Osteocyte (in vitro differentiated cells): ENCODE results near the gene EPHB2. TPM values are rescaled to one million over a fixed set of nuclear protein-coding genes. Genes with fewer than 3 reads are reported as not detected.
A peak's percentile ranks its signal among the peaks of the same experiment; 100 is the strongest.

ENCODE experiments used
- DNase-seq: peaks from one replicate; pipeline ENCODE4 v3.0.0; 2021; ENCODE audit warnings: mixed read lengths; ENCODE audit not compliant: unreplicated experiment; ENCODE audit errors: extremely low spot score
- H3K27ac Mint-ChIP-seq: one replicate; pipeline ENCODE4 v1.8.0; 2021; ENCODE audit warnings: mild to moderate bottlenecking, mixed read lengths; ENCODE audit not compliant: unreplicated experiment
- H3K27me3 Mint-ChIP-seq: one replicate; pipeline ENCODE4 v1.8.0; 2021; ENCODE audit warnings: mixed read lengths; ENCODE audit not compliant: unreplicated experiment
- H3K36me3 Mint-ChIP-seq: one replicate; pipeline ENCODE4 v1.8.0; 2021; ENCODE audit warnings: mixed read lengths; ENCODE audit not compliant: unreplicated experiment
- H3K4me1 Mint-ChIP-seq: one replicate; pipeline ENCODE4 v1.8.0; 2021; ENCODE audit warnings: mixed read lengths; ENCODE audit not compliant: unreplicated experiment
- H3K4me3 Mint-ChIP-seq: one replicate; pipeline ENCODE4 v1.8.0; 2021; ENCODE audit warnings: mild to moderate bottlenecking, moderate library complexity, mixed read lengths; ENCODE audit not compliant: unreplicated experiment
- H3K9me3 Mint-ChIP-seq: one replicate; pipeline ENCODE4 v1.8.0; 2021; ENCODE audit warnings: mixed read lengths; ENCODE audit not compliant: unreplicated experiment
- total RNA-seq: library from RNA; stranded (reverse); gene quantifications from 2 replicates; pipeline ENCODE4 v1.2.1, GENCODE V29; 2021
- TF ChIP-seq, protein P1 (sequence below): fragments of 200-600 bp; sonication (generic); IDR thresholded peaks from 2 replicates; pipeline ENCODE4 v1.5.0; 2021; ENCODE audit warnings: antibody characterized with exemption, mild to moderate bottlenecking, moderate library complexity

The EPHB2 gene
- total RNA-seq, 1 donor from 2014 or later: 32.5 TPM

DNA sequence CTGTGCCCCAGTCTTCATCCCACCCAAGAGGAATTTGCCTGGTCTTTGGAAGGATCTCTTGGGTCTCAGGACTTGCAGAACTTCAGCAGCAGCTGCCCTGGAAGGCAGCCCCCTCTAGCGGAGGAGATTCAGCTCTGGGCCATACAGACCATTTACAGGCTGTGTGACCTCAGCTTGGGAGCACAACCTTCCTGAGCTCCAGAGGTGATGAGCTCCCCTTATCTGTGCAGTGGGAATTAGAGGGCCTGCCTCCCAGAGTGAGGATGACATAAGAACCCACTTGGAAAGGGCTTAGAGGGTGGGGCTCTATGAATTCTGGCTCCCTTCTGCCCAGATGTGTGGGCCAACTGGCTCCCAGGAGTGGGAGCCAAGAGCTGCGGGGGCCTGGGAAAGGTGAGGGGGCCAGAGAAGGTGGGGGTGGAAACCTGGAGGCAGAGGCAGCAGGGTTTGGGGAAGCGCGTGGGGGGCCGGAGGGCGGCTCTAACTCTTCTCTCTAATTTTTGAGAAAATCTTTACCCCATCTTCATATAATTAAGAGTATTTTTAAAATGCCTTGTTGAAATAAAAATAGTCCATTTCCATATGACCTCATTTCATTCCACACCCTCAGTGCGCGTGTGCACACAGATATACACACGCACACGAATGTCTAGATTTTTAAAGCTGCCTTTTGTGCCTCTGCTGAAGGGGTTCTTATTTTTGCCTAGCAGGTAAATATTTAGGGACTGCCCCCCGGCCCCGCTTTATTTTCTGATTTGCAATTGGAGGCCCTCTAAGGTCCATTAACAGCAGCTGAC is 21.5 kb downstream of the EPHB2 start:
- no peak for DNase-seq
- Mint-ChIP-seq H3K4me3 (no peak overlapping the region), H3K27me3 (no peaks in the 10 kb centered on the region), H3K4me1 (peaks cover 18% of the 10 kb centered on the region), H3K36me3 (no peaks in the 10 kb centered on the region), H3K9me3 (no peaks in the 10 kb centered on the region), H3K27ac (no peak overlapping the region)
- TF ChIP-seq, protein P1, sequence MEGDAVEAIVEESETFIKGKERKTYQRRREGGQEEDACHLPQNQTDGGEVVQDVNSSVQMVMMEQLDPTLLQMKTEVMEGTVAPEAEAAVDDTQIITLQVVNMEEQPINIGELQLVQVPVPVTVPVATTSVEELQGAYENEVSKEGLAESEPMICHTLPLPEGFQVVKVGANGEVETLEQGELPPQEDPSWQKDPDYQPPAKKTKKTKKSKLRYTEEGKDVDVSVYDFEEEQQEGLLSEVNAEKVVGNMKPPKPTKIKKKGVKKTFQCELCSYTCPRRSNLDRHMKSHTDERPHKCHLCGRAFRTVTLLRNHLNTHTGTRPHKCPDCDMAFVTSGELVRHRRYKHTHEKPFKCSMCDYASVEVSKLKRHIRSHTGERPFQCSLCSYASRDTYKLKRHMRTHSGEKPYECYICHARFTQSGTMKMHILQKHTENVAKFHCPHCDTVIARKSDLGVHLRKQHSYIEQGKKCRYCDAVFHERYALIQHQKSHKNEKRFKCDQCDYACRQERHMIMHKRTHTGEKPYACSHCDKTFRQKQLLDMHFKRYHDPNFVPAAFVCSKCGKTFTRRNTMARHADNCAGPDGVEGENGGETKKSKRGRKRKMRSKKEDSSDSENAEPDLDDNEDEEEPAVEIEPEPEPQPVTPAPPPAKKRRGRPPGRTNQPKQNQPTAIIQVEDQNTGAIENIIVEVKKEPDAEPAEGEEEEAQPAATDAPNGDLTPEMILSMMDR: peak; percentile 29

DNA sequence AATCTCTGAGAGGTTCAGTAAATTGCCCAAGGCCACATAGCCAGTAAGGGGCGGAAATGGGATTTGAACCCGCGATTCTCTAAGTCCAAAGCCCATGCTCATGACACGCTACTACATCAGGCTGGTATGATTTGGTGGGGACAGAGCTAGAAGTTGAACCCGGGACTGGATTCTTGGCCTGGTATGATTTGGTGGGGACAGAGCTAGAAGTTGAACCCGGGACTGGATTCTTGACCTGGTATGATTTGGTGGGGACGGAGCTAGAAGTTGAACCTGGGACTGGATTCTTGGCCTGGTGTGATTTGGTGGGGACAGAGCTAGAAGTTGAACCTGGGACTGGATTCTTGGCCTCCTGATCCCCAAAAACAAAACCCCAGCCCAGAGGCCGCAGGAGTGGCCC is 23.0 kb downstream of the EPHB2 start:
- H3K27me3 Mint-ChIP-seq: no peaks in the 10 kb centered on the region
- no peaks in the 10 kb centered on the region for H3K9me3 Mint-ChIP-seq
- TF ChIP-seq, protein P1: no peak
- no peaks in the 10 kb centered on the region for H3K36me3 Mint-ChIP-seq
- DNase-seq: no peak
- H3K4me3 Mint-ChIP-seq: no peak overlapping the region
- H3K27ac Mint-ChIP-seq: no peak overlapping the region
- peaks cover 29% of the 10 kb centered on the region for H3K4me1 Mint-ChIP-seq

DNA sequence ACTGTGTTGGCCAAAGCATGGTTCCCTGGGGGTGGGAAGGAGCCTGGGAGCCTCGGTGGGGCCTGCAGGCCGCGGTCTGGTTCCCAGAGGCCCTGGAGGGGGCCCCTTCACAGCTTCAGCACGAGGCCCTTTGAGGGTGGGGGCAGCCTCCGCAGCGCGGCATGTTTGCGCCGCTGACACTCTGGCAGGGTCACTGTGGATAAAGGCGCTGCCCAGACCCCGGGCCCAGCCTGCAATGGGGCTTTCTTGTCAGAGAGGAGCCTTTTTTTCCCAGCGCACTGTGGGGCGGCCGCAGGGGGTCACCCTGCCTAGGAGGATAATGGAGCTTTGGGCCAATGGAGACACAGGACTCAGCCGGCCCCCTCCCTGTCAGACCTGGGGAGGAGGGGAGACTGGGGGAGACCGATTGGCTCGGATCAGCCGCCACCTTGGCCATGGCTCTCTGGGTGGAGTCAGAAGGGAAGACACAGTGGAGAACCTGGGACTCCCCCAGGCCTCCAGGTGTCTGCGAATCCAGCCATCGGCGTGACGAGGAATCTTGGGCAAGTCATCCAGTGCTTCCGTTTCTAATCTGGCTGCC is 26.0 kb downstream of the EPHB2 start:
- TF ChIP-seq, protein P1: no peak
- H3K27me3 Mint-ChIP-seq: no peaks in the 10 kb centered on the region
- H3K4me3 Mint-ChIP-seq: no peak overlapping the region
- no peak for DNase-seq
- H3K4me1 Mint-ChIP-seq: peaks cover 51% of the 10 kb centered on the region
- no peak overlapping the region for H3K27ac Mint-ChIP-seq
- no peaks in the 10 kb centered on the region for H3K36me3 Mint-ChIP-seq
- no peaks in the 10 kb centered on the region for H3K9me3 Mint-ChIP-seq

DNA sequence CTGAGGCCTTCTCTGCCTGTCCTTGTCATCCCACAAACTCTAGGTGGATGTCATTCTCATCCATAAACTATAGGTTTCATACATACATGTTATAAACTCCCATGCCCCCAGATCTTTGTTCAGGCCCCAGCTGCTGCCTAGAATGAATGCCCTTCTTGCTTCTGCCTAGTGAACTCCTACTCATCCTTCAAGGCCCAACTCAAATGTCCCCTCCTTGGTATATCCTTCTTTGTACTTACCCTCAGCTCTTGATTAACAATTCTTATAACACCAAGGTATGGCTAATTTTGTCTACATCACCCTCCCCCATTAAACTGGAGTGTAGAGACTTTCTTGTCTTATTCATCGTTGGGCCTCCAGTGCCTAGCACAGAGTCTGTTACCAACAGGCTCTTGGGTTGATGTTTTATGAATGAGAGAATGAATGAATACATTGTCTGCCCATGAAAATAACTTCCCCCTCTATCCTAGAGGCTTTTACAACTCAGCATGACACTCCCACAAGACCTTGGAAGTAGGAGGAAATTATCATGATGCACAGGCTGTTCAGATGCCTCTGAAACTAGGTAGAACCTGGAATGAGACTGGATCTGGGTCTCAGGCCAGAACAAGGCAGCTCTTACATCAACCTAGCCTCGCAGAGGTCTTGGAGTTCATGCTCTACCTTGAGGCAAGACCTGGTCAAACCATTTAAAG is 26.9 kb downstream of the EPHB2 start:
- TF ChIP-seq, protein P1: no peak
- Mint-ChIP-seq H3K27me3 (no peaks in the 10 kb centered on the region), H3K27ac (no peak overlapping the region), H3K4me3 (no peak overlapping the region), H3K36me3 (no peaks in the 10 kb centered on the region), H3K4me1 (peaks cover 52% of the 10 kb centered on the region), H3K9me3 (no peaks in the 10 kb centered on the region)
- DNase-seq: no peak

DNA sequence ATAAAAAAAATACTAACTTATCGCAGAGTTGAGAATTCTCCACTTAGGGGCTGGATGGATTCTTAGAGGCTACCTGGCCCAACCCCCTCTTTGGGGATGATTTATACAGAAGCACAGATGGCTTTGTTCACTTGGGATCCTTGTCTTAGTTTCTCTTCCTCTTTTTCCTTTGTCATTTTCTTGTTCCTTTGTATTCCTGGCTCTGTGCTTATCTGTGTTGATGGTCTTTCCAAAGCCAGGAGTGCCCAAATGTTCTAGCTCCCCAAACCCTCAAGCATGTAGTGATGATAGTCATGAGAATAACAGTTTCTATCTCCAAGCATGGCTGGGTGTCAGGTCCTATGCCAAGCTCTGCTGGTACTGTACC is 27.4 kb downstream of the EPHB2 start:
- Mint-ChIP-seq H3K27ac (no peak overlapping the region), H3K4me3 (no peak overlapping the region), H3K4me1 (peaks cover 52% of the 10 kb centered on the region), H3K27me3 (no peaks in the 10 kb centered on the region), H3K9me3 (no peaks in the 10 kb centered on the region), H3K36me3 (no peaks in the 10 kb centered on the region)
- TF ChIP-seq, protein P1: no peak
- DNase-seq: no peak
